ENCODE measurements around the gene FAP.

The FAP gene

DNA sequence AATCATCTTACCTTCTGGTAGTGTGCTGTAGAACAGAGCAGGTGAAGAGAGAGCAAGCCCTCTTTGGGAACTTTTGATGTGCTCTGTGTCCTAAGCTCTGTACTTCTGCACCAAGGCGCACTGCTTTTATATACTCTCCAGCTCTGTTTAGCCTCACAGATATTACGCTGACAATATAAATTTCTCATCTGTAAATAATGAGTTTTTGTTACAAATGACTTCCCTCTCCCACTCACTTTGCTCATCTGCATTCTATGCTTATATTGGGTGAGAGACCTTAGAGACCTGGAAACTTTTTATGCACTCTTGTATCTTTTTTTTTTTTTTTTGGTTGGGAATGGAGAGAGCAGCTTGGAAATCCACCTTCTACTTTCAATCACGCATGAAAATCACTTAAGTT lies 91.1 kb downstream of the FAP start, which contains the start of gene GCG:
Gene GCG (minus strand): TSS at position 101 of the 400 bp plus-strand sequence. CDS start 3,069 bp downstream, outside the sequence.
- DNase-seq (ENCODE audit: low read depth in 2 of 2): no peak
- H3K4me3 ChIP-seq (replicated peaks in 1 of 2; ENCODE audit: low read depth in 2 of 2, low read length in 2 of 2): no peak within 1 kb of the TSS
- TF ChIP-seq, protein P1, sequence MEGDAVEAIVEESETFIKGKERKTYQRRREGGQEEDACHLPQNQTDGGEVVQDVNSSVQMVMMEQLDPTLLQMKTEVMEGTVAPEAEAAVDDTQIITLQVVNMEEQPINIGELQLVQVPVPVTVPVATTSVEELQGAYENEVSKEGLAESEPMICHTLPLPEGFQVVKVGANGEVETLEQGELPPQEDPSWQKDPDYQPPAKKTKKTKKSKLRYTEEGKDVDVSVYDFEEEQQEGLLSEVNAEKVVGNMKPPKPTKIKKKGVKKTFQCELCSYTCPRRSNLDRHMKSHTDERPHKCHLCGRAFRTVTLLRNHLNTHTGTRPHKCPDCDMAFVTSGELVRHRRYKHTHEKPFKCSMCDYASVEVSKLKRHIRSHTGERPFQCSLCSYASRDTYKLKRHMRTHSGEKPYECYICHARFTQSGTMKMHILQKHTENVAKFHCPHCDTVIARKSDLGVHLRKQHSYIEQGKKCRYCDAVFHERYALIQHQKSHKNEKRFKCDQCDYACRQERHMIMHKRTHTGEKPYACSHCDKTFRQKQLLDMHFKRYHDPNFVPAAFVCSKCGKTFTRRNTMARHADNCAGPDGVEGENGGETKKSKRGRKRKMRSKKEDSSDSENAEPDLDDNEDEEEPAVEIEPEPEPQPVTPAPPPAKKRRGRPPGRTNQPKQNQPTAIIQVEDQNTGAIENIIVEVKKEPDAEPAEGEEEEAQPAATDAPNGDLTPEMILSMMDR (IDR thresholded peaks at IDR 0.05; ENCODE audit: low read depth, low read length): no peak

- no peak overlapping the region for H3K4me3 ChIP-seq (replicated peaks in 1 of 2; ENCODE audit: low read depth in 2 of 2, low read length in 2 of 2)
- TF ChIP-seq, protein P1 (IDR thresholded peaks at IDR 0.05; ENCODE audit: low read depth, low read length): no peak
- DNase-seq (ENCODE audit: low read depth in 2 of 2): no peak
Measured at GRCh38 chr2:162149940-162150339, 93.3 kb downstream of the FAP start.

- H3K4me3 ChIP-seq (replicated peaks in 1 of 2; ENCODE audit: low read depth in 2 of 2, low read length in 2 of 2): no peak overlapping the region
- TF ChIP-seq, protein P1 (IDR thresholded peaks at IDR 0.05; ENCODE audit: low read depth, low read length): no peak
- no peak for DNase-seq (ENCODE audit: low read depth in 2 of 2)
Measured at GRCh38 chr2:162149466-162149865, 93.8 kb downstream of the FAP start.

- no peak overlapping the region for H3K4me3 ChIP-seq (replicated peaks in 1 of 2; ENCODE audit: low read depth in 2 of 2, low read length in 2 of 2)
- DNase-seq (ENCODE audit: low read depth in 2 of 2): no peak
- TF ChIP-seq, protein P1 (IDR thresholded peaks at IDR 0.05; ENCODE audit: low read depth, low read length): no peak
Measured at GRCh38 chr2:162148956-162149355, 94.3 kb downstream of the FAP start.

GRCh38 chr2:162143969-162144368 lies 99.3 kb downstream of the FAP start:
- no peak for DNase-seq (ENCODE audit: low read depth in 2 of 2)
- H3K4me3 ChIP-seq (replicated peaks in 1 of 2; ENCODE audit: low read depth in 2 of 2, low read length in 2 of 2): no peak overlapping the region
- TF ChIP-seq, protein P1 (IDR thresholded peaks at IDR 0.05; ENCODE audit: low read depth, low read length): no peak

GRCh38 chr2:162138310-162138709 lies 104.9 kb downstream of the FAP start:
- no peak overlapping the region for H3K4me3 ChIP-seq (replicated peaks in 1 of 2; ENCODE audit: low read depth in 2 of 2, low read length in 2 of 2)
- TF ChIP-seq, protein P1 (IDR thresholded peaks at IDR 0.05; ENCODE audit: low read depth, low read length): no peak
- DNase-seq (ENCODE audit: low read depth in 2 of 2): no peak

- no peak for DNase-seq (ENCODE audit: low read depth in 2 of 2)
- TF ChIP-seq, protein P1 (IDR thresholded peaks at IDR 0.05; ENCODE audit: low read depth, low read length): no peak
Measured at GRCh38 chr2:162127422-162127821, 115.8 kb downstream of the FAP start.

More at GRCh38 chr2:162127422-162127821, 115.8 kb downstream of the FAP start:
- H3K4me3 ChIP-seq (replicated peaks in 1 of 2; ENCODE audit: low read depth in 2 of 2, low read length in 2 of 2): no peak overlapping the region
